Right kidney (tissue), 1 donor: Measurements from ENCODE around the gene SSR1.

Experiments
- DNase-seq: peaks from one replicate; pipeline ENCODE4 v3.0.0-alpha.2; 2016

SSR1 gene

GRCh38 chr6:7239590-7239948 is 73.4 kb downstream of the SSR1 start:
- DNase-seq = no peak

DNA sequence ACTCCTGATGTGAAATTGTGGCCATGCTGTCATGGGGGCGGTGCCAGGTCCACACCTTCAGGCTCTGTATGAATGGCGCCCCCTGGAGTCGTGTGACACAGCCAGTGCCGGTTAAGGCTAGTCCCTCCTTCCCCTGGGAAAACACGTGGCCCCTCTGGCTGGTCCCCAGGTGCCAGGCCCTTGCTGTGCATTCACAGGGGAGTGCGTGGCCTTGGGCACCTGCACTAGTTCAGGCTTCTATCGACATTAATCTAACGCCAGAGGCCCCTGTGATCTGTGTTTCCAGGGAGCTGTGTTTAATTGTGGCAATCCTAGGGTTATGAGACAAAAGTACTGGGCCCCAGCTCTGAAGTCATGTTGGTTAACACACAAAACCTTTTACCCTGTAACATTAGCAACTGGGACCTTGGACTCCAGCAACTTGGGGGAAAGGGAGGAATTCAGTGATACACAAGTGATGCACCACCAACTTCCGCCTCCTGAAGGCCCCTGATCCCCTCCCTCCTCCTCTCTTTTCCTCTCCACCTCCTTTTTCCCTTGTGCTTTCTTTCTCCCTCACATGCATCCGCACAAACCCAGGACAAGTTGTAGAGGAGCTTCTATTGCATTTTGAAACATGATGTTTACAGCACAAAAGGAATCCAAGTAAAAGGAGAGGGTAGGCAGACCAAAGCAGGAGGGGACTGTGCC is 74.0 kb downstream of the SSR1 start:
- peak; percentile 64 for DNase-seq

- no peak for DNase-seq
Measured at GRCh38 chr6:7238526-7238899, 74.5 kb downstream of the SSR1 start.

GRCh38 chr6:7237653-7238188 is 75.3 kb downstream of the SSR1 start:
- DNase-seq = no peak

GRCh38 chr6:7236306-7237209 is 76.4 kb downstream of the SSR1 start:
- DNase-seq = no peak

GRCh38 chr6:7235712-7236305 is 77.2 kb downstream of the SSR1 start:
- no peak for DNase-seq

DNA sequence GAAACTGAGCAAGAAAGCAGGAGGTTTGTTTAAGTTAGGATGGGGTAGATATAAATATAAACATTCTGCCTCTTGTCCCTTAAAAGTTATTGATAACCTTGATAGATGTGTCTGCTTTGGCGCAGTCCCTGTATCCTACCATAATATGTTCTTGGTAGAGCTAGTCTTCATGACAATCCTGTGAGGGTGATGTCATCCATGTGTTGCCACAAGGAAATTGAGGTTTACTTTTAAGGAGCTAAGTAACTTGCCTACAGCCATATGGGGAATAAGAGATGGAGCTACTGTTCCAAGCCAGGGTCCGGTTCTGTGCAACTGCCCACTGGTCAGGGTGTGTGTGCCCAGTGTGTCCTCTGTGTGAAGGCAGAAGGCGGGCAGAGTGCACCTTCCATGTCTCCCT is 78.5 kb downstream of the SSR1 start:
- DNase-seq = no peak

GRCh38 chr6:7232351-7232750 is 80.6 kb downstream of the SSR1 start:
- no peak for DNase-seq

- no peak for DNase-seq
Measured at GRCh38 chr6:7230956-7231713, 81.9 kb downstream of the SSR1 start.

DNA sequence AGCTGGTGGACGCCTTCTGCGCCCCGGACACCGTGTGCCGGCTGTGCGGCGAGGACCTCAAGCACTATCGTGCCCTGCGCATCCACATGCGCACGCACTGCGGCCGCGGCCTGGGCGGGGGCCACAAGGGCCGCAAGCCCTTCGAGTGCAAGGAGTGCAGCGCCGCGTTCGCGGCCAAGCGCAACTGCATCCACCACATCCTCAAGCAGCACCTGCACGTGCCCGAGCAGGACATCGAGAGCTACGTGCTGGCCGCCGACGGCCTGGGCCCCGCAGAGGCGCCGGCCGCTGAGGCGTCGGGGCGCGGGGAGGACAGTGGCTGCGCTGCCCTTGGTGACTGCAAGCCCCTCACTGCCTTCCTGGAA is 82.7 kb downstream of the SSR1 start:
- DNase-seq = no peak

GRCh38 chr6:7229376-7230326 is 83.3 kb downstream of the SSR1 start:
- no peak for DNase-seq

DNA sequence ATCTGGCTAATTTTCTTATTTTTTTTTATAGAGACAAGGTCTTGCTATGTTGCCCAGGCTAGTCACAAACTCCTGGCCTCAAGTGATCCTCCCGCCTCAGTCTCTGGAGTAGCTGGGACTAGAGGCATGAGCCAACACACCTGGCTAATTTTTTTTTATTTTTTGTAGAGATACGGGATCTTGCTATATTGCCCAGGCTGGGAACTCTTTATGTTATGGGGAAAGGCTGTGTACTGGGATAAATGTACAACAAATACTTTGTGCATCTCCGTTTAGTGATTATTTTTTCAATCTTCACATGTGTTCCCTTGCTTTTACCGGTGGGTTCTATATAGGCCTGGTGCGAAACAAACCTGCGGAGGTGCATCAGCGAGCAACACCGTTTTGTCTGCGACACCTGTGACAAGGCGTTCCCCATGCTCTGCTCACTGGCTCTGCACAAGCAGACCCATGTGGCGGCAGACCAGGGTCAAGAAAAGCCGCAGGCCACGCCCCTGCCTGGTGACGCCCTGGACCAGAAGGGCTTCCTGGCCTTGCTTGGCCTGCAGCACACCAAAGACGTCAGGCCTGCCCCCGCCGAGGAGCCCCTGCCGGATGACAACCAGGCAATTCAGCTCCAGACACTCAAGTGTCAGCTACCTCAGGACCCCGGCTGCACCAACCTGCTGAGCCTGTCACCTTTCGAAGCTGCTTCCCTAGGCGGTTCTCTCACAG is 84.2 kb downstream of the SSR1 start:
- no peak for DNase-seq

DNA sequence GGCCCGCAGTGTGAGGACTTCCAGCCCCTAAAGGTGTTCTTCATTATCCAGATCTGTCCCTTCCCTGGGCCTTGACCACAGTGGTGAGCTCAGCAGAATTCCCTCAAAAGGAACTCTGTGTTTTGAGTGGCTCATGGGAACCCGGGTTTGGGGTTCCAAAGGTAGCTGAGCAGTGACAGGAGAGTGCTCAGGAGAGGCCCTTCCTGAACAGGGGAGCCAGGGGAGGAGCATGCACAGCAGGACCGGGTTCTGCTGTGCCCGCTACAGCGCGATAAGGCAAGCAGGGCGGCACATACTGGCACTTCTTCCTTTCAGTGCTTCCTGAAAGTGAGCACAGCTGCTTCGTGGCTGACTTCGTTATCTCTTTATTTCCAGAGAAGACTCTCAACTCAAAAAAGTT is 88.3 kb downstream of the SSR1 start:
- no peak for DNase-seq

DNA sequence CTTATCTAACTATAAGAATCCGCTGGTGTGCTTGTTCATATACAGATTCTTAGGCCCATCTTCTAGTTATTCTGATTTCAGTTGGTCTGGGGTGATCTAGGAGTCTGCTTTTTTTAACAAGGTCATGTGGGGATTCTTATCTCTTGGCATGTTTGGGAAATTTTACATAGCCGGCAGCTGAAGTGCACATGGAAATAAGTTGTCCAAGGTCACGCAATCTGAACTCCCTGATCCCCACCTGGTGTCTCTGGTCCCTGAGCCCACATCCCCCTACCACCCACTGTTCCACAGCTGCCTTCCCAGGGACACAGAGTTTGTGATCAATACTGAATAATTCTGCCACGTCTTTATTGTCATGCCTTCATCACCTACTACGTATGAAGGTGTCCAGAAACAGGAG is 90.8 kb downstream of the SSR1 start:
- DNase-seq = no peak

GRCh38 chr6:7219310-7219709 is 93.7 kb downstream of the SSR1 start:
- no peak for DNase-seq

DNA sequence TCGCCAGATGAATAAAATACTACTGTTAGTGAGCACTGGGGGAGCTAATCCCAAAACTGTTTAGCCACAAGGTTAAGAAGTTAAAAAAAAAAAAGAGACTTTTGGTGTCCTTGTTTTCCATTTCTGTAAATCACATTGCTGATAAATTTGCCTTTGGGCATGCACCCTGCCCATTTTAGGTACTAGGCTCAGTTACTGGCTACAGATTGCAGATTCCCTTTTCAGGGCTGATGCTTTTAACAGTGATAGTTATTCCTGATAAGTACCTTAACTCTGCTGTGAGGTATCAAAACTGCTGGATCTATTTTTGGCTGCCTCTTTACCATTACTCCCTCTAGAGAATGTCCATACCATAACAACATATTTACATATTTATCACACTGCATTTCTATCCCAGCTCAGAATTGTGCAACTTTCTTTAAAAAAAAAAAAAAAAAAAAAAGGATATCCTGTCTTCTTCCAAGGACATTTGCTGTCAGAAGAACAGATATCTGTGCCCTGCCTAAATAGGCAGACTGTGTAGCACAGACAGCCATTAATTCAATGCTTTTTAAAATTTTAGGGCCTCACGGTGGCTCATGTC is 94.5 kb downstream of the SSR1 start:
- no peak for DNase-seq
